Mammary microvascular endothelial cell (primary cell): ENCODE measurements around the gene AFG3L2. TPM values are rescaled to one million over a fixed set of nuclear protein-coding genes. Genes with fewer than 3 reads are reported as not detected.

Experiments
- total RNA-seq: library from RNA; depleted of rRNA; stranded (reverse); fragments of >200 nt; gene quantifications from 2 replicates; pipeline ENCODE4 v1.2.3, GENCODE V29; 2015

The AFG3L2 gene
- total RNA-seq, result 40.3 and 42.5 TPM in 2 replicates

DNA sequence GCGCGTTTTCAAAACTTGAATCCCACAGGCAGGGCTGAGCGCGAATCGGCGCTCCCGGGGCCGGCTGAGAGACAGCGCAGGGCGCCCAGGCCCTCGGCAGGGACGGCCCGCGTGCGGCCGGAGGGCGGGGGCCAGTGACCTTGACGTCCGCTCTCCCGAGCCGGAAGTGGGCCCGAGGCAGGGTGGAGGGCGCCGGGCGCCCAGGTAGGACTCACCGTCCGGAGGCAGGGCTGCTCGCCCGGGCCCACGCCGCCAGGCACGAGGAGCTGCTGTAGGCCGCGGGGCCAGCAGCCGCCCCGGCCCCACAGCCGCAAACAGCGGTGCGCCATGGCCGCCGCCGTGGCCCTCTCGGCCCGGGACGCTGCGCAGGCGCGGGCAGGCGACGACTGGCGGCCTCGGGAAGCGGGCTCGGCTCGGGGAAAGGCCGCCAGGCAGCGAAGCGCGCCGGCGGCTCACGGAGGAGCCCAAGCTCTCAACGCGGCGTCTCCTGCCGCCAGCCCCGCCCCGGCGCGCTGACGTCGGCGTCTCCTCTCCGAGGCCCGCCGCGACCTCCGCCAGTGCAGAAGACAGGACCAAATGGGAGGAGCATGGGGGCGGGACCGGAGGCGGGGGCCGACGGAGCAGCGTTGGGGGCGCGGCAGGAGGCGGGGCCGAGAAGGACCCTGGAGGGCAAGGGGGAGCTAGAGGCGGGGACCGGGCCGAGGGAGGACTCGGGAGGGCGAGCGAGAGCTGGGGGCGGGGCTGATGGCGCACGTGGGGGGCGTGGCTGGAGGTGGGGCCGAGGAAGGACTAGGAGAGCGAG is at the start of gene AFG3L2:
Gene AFG3L2, minus strand, starts transcription at position 474 of the 802 bp plus-strand sequence. Its CDS starts 145 bp downstream, at position 329.

DNA sequence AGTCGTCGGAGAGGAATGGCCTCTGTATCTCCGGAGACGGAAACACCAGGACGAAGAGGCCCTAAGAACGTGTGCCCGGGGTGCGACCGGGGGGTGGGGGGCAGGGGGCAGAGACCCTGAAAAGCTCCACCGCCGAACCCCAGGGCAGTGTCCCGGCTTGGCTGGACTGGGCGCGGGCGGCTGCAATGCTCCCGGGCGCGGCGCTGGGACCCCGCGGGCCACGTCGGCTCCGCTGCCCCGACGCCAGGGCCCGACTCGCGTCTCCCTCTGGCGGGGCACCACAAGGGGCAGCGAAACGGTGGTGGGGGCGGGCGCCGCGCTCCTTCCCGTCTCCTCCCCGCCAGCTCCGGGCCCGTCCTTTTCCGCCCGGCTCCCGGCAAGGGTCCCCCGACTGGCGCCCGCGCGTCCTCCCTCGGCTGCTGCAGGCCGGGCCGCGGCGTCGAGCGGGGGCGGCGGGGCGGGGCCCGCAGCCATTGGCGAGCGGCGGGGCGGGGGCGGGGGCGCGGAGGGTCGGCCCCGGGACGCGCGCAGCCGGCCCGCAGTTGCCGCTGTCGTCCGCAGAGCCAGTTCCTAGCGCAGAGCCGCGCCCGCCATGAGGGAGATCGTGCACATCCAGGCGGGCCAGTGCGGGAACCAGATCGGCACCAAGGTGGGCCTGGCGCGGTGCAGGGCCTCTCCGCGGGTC is 69.2 kb downstream of the AFG3L2 start, which contains the start of gene TUBB6:
Gene TUBB6, plus strand, starts transcription at position 541 of the 685 bp plus-strand sequence. Its CDS starts 52 bp downstream, at position 593.

Other genes starting within 250 kb of the AFG3L2 start
- gene CIDEA, start 122.9 kb downstream of the AFG3L2 start, total RNA-seq, result 7.2 and 8.2 TPM in 2 replicates
- gene TUBB6, start 69.0 kb downstream of the AFG3L2 start, total RNA-seq, result 1,268 and 1,389 TPM in 2 replicates
- gene PRELID3A, start 30.7 kb upstream of the AFG3L2 start, total RNA-seq, result 1.4 and 8.5 TPM in 2 replicates